HEK293T (cell line): ENCODE measurements around the gene FHOD3.
A peak's percentile ranks its signal among the peaks of the same experiment; 100 is the strongest.

Experiments
- CTCF ChIA-PET: fragments of 350-600 bp; formaldehyde crosslinking; extraction: SDS; loops from one replicate; lab custom pipeline; 2021; ENCODE audit warnings: antibody characterized with exemption, inconsistent platforms; lab: Yijun Ruan, JAX
- POLR2A ChIA-PET: fragments of 350-600 bp; formaldehyde crosslinking; extraction: SDS; loops from one replicate; lab custom pipeline; 2020; ENCODE audit warnings: antibody characterized with exemption, inconsistent platforms; lab: Yijun Ruan, JAX
- DNase-seq: peaks from one replicate; pipeline ENCODE4 v3.0.0; 2012; ENCODE audit warnings: mixed read lengths; ENCODE audit errors: extremely low spot score
- ARNT ChIP-seq: fragments of 450-650 bp; IDR thresholded peaks from 2 replicates; pipeline ENCODE4 v1.6.1; 2017; ENCODE audit warnings: mild to moderate bottlenecking
- BHLHE40 ChIP-seq: fragments of 450-650 bp; IDR thresholded peaks from 2 replicates; pipeline ENCODE4 v1.6.1; 2016; ENCODE audit warnings: mild to moderate bottlenecking, moderate library complexity, borderline replicate concordance
- CTBP1 ChIP-seq: fragments of 450-650 bp; IDR thresholded peaks from 2 replicates; pipeline ENCODE4 v1.6.1; 2016; ENCODE audit warnings: borderline replicate concordance
- ELF4 ChIP-seq: fragments of 450-650 bp; IDR thresholded peaks from 2 replicates; pipeline ENCODE4 v1.6.1; 2017; ENCODE audit warnings: antibody characterized with exemption
- FOXA1 ChIP-seq: fragments of 450-650 bp; IDR thresholded peaks from 2 replicates; pipeline ENCODE4 v1.6.1; 2016; ENCODE audit warnings: mild to moderate bottlenecking
- FOXK2 ChIP-seq: fragments of 450-650 bp; IDR thresholded peaks from 2 replicates; pipeline ENCODE4 v1.6.1; 2016; ENCODE audit warnings: mild to moderate bottlenecking
- FOXM1 ChIP-seq: fragments of 450-650 bp; IDR thresholded peaks from 2 replicates; pipeline ENCODE4 v1.6.1; 2017; ENCODE audit warnings: mild to moderate bottlenecking, borderline replicate concordance
- HDGF ChIP-seq: fragments of 450-650 bp; IDR thresholded peaks from 2 replicates; pipeline ENCODE4 v1.6.1; 2017; ENCODE audit warnings: antibody characterized with exemption, borderline replicate concordance
- L3MBTL2 ChIP-seq: fragments of 450-650 bp; conservative IDR thresholded peaks from 2 replicates; pipeline ENCODE4 v1.6.1; 2016; ENCODE audit warnings: mild to moderate bottlenecking
- LEF1 ChIP-seq: fragments of 450-650 bp; IDR thresholded peaks from 2 replicates; pipeline ENCODE4 v1.6.1; 2017; ENCODE audit warnings: mild to moderate bottlenecking, borderline replicate concordance
- NFRKB ChIP-seq: fragments of 450-650 bp; IDR thresholded peaks from 2 replicates; pipeline ENCODE4 v1.6.1; 2016; ENCODE audit warnings: mild to moderate bottlenecking, moderate library complexity
- PKNOX1 ChIP-seq: fragments of 450-650 bp; IDR thresholded peaks from 2 replicates; pipeline ENCODE4 v1.6.1; 2016
- SP1 ChIP-seq: fragments of 450-650 bp; IDR thresholded peaks from 2 replicates; pipeline ENCODE4 v1.6.1; 2017
- SUZ12 ChIP-seq: fragments of 450-650 bp; IDR thresholded peaks from 2 replicates; pipeline ENCODE4 v1.6.1; 2016; ENCODE audit warnings: mild to moderate bottlenecking
- TARDBP ChIP-seq: fragments of 450-650 bp; IDR thresholded peaks from 2 replicates; pipeline ENCODE4 v1.6.1; 2016
- ZNF384 ChIP-seq: fragments of 450-650 bp; IDR thresholded peaks from 2 replicates; pipeline ENCODE4 v1.6.1; 2016

Gene FHOD3

GRCh38 chr18:36572135-36572856 is 274.8 kb downstream of the FHOD3 start:
- POLR2A ChIA-PET: interaction anchor here (0.9 kb wide), 1 partner anchor 270 kb away, joined by 3 read pairs; no protein-coding TSS in a partner anchor

GRCh38 chr18:36576339-36576738 is 278.8 kb downstream of the FHOD3 start:
- POLR2A ChIA-PET: interaction anchor here (0.8 kb wide), 1 partner anchor 11 kb away, joined by 3 read pairs; no protein-coding TSS in a partner anchor
- no peak for TF ChIP-seq PKNOX1
- CTCF ChIA-PET: interaction anchor here (1.0 kb wide), 1 partner anchor 371 kb away, joined by 3 read pairs; no protein-coding TSS in a partner anchor
- no peak for DNase-seq

More at GRCh38 chr18:36572135-36572856, 274.8 kb downstream of the FHOD3 start:
- peak; percentile 73 for DNase-seq
- CTCF ChIA-PET: interaction anchor here (0.7 to 2.5 kb wide), 9 partner anchors 9 to 815 kb away, joined by 3 to 8 read pairs (median 3); no protein-coding TSS in a partner anchor
- no peak for TF ChIP-seq FOXA1
- TF ChIP-seq NFRKB: no peak
- no peak for TF ChIP-seq CTBP1
- no peak for TF ChIP-seq ELF4
- no peak for TF ChIP-seq TARDBP
- no peak for TF ChIP-seq LEF1
- no peak for TF ChIP-seq SUZ12
- TF ChIP-seq ZNF384: no peak
- TF ChIP-seq FOXM1: no peak
- TF ChIP-seq HDGF: no peak
- TF ChIP-seq SP1: no peak
- no peak for TF ChIP-seq PKNOX1
- TF ChIP-seq BHLHE40: no peak

- TF ChIP-seq HDGF: no peak
- DNase-seq: no peak
- ChIA-PET POLR2A (no interaction called here), CTCF (interaction anchor here (0.6 kb wide), 1 partner anchor 218 kb away, joined by 3 read pairs; no protein-coding TSS in a partner anchor)
Observed at GRCh38 chr18:36578871-36579710, 281.6 kb downstream of the FHOD3 start.

GRCh38 chr18:36580266-36580665 is 282.8 kb downstream of the FHOD3 start:
- ChIA-PET CTCF (no interaction called here), POLR2A (no interaction called here)
- TF ChIP-seq SUZ12 (no peak), BHLHE40 (no peak), FOXA1 (no peak), CTBP1 (no peak), L3MBTL2 (no peak), HDGF (no peak), ZNF384 (no peak), LEF1 (no peak), SP1 (no peak)
- no peak for DNase-seq

GRCh38 chr18:36580874-36581750 is 283.6 kb downstream of the FHOD3 start:
- DNase-seq: no peak
- ChIA-PET CTCF (no interaction called here), POLR2A (no interaction called here)
- no peak for TF ChIP-seq ELF4
- TF ChIP-seq FOXA1: no peak
- no peak for TF ChIP-seq FOXM1
- TF ChIP-seq SP1: no peak
- no peak for TF ChIP-seq BHLHE40
- TF ChIP-seq FOXK2: no peak
- TF ChIP-seq PKNOX1: no peak
- no peak for TF ChIP-seq SUZ12
- no peak for TF ChIP-seq LEF1
- TF ChIP-seq NFRKB: no peak
- no peak for TF ChIP-seq HDGF
- no peak for TF ChIP-seq TARDBP
- TF ChIP-seq ARNT: no peak
- TF ChIP-seq L3MBTL2: no peak
- TF ChIP-seq ZNF384: no peak
- no peak for TF ChIP-seq CTBP1
